Ishikawa (cell line): ENCODE data around the gene PTTG1IP.

Source experiments
- CREB1 ChIP-seq: IDR thresholded peaks from 2 replicates; pipeline ENCODE4 v1.6.1; 2012; ENCODE audit warnings: low read depth
- EGR1 ChIP-seq: IDR thresholded peaks from 2 replicates; pipeline ENCODE4 v1.6.1; 2012
- EP300 ChIP-seq: IDR thresholded peaks from 2 replicates; pipeline ENCODE4 v1.6.1; 2012; ENCODE audit warnings: borderline replicate concordance
- RAD21 ChIP-seq: IDR thresholded peaks from 2 replicates; pipeline ENCODE4 v1.6.1; 2012; ENCODE audit warnings: low read depth
- TAF1 ChIP-seq: IDR thresholded peaks from 2 replicates; pipeline ENCODE4 v1.6.1; 2012; ENCODE audit warnings: low read depth, mild to moderate bottlenecking
- TCF12 ChIP-seq: IDR thresholded peaks from 2 replicates; pipeline ENCODE4 v1.6.1; 2012; ENCODE audit warnings: low read depth
- TEAD4 ChIP-seq: IDR thresholded peaks from 2 replicates; pipeline ENCODE4 v1.6.1; 2012
- YY1 ChIP-seq: IDR thresholded peaks from 2 replicates; pipeline ENCODE4 v1.6.1; 2012; ENCODE audit warnings: low read depth
- TF ChIP-seq, protein P1 (sequence below): IDR thresholded peaks from 2 replicates; pipeline ENCODE4 v1.6.1; 2012; ENCODE audit warnings: low read depth, mild to moderate bottlenecking
- TF ChIP-seq, protein P2 (sequence below): IDR thresholded peaks from 2 replicates; pipeline ENCODE4 v1.6.1; 2012
- TF ChIP-seq, protein P3 (sequence below): IDR thresholded peaks from 2 replicates; pipeline ENCODE4 v1.6.1; 2012

DNA sequence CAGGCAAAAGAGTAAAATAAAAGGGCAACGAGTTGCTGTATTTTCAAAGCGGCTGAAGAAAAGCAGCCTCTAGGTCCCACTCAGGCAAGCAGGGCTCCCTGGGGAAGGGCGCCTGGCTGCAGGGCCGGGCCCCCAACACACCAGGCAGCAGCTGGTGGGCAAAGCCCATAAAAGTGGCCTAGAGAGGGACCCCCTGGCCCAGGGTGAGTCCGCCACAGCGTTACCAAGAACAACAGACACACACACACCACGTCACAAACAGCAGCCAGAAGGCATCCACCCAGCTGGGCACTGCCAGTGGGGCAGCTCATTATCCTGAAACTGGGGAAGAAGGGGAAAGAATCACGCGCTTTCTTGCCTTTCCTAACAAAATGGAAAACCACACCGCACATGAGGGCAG, 60.3 kb downstream of the PTTG1IP start:
- TF ChIP-seq TCF12 (no peak), EP300 (no peak), TAF1 (no peak), YY1 (no peak), EGR1 (no peak), RAD21 (no peak), CREB1 (no peak), TEAD4 (no peak)
- TF ChIP-seq, protein P1, sequence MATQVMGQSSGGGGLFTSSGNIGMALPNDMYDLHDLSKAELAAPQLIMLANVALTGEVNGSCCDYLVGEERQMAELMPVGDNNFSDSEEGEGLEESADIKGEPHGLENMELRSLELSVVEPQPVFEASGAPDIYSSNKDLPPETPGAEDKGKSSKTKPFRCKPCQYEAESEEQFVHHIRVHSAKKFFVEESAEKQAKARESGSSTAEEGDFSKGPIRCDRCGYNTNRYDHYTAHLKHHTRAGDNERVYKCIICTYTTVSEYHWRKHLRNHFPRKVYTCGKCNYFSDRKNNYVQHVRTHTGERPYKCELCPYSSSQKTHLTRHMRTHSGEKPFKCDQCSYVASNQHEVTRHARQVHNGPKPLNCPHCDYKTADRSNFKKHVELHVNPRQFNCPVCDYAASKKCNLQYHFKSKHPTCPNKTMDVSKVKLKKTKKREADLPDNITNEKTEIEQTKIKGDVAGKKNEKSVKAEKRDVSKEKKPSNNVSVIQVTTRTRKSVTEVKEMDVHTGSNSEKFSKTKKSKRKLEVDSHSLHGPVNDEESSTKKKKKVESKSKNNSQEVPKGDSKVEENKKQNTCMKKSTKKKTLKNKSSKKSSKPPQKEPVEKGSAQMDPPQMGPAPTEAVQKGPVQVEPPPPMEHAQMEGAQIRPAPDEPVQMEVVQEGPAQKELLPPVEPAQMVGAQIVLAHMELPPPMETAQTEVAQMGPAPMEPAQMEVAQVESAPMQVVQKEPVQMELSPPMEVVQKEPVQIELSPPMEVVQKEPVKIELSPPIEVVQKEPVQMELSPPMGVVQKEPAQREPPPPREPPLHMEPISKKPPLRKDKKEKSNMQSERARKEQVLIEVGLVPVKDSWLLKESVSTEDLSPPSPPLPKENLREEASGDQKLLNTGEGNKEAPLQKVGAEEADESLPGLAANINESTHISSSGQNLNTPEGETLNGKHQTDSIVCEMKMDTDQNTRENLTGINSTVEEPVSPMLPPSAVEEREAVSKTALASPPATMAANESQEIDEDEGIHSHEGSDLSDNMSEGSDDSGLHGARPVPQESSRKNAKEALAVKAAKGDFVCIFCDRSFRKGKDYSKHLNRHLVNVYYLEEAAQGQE = no peak
- TF ChIP-seq, protein P2, sequence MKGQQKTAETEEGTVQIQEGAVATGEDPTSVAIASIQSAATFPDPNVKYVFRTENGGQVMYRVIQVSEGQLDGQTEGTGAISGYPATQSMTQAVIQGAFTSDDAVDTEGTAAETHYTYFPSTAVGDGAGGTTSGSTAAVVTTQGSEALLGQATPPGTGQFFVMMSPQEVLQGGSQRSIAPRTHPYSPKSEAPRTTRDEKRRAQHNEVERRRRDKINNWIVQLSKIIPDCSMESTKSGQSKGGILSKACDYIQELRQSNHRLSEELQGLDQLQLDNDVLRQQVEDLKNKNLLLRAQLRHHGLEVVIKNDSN = no peak
- TF ChIP-seq, protein P3, sequence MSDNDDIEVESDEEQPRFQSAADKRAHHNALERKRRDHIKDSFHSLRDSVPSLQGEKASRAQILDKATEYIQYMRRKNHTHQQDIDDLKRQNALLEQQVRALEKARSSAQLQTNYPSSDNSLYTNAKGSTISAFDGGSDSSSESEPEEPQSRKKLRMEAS = no peak
